ENCODE data around the gene GRHL1. TPM values are rescaled to one million over a fixed set of nuclear protein-coding genes. Genes with fewer than 3 reads are reported as not detected.

GRHL1 gene
- total RNA-seq, 1 donor = 0.36 TPM

- H4K20me1 ChIP-seq (ENCODE audit: insufficient read depth, low read length) = no peaks in the 10 kb centered on the region
- DNase-seq (ENCODE audit: insufficient read length, low spot score, missing footprints) = no peak
- no peak for TF ChIP-seq CTCF (IDR thresholded peaks at IDR 0.05; ENCODE audit: extremely low read depth, low read depth, low read length)
- no peaks in the 10 kb centered on the region for H3K79me2 ChIP-seq (ENCODE audit: insufficient read depth, low read length)
- no peak overlapping the region for H3K4me2 ChIP-seq (ENCODE audit: insufficient read depth, low read length)
- peaks cover 5% of the 10 kb centered on the region for H3K4me1 ChIP-seq (ENCODE audit: insufficient read depth, low read length)
- no peak overlapping the region for H3K27ac ChIP-seq (ENCODE audit: low read depth, low read length)
- H3K27me3 ChIP-seq (ENCODE audit: insufficient read depth, low read length) = no peaks in the 10 kb centered on the region
- H2AFZ ChIP-seq (ENCODE audit: low read length) = no peak overlapping the region
- H3K4me3 ChIP-seq (ENCODE audit: insufficient read depth, low read length) = no peak overlapping the region
- H3K9me3 ChIP-seq (ENCODE audit: low read depth, low read length) = no peaks in the 10 kb centered on the region
- no peaks in the 10 kb centered on the region for H3K36me3 ChIP-seq (ENCODE audit: insufficient read depth, low read length)
Observed at GRCh38 chr2:9997936-9998335, 46.4 kb downstream of the GRHL1 start.

- no peak overlapping the region for H3K27ac ChIP-seq (ENCODE audit: low read depth, low read length)
- no peak overlapping the region for H2AFZ ChIP-seq (ENCODE audit: low read length)
- no peaks in the 10 kb centered on the region for H3K27me3 ChIP-seq (ENCODE audit: insufficient read depth, low read length)
- H3K4me1 ChIP-seq (ENCODE audit: insufficient read depth, low read length) = peaks cover 7% of the 10 kb centered on the region
- H4K20me1 ChIP-seq (ENCODE audit: insufficient read depth, low read length) = no peaks in the 10 kb centered on the region
- H3K4me2 ChIP-seq (ENCODE audit: insufficient read depth, low read length) = no peak overlapping the region
- H3K79me2 ChIP-seq (ENCODE audit: insufficient read depth, low read length) = no peaks in the 10 kb centered on the region
- no peak overlapping the region for H3K4me3 ChIP-seq (ENCODE audit: insufficient read depth, low read length)
- TF ChIP-seq CTCF (IDR thresholded peaks at IDR 0.05; ENCODE audit: extremely low read depth, low read depth, low read length) = no peak
- H3K36me3 ChIP-seq (ENCODE audit: insufficient read depth, low read length) = no peaks in the 10 kb centered on the region
- no peaks in the 10 kb centered on the region for H3K9me3 ChIP-seq (ENCODE audit: low read depth, low read length)
- DNase-seq (ENCODE audit: insufficient read length, low spot score, missing footprints) = peak; percentile 49
Observed at GRCh38 chr2:9998916-9999654, 47.6 kb downstream of the GRHL1 start.

GRCh38 chr2:9999693-10000092 is 48.2 kb downstream of the GRHL1 start:
- peak; percentile 31 for DNase-seq (ENCODE audit: insufficient read length, low spot score, missing footprints)
- Histone ChIP-seq H3K27ac (ENCODE audit: low read depth, low read length) (no peak overlapping the region), H3K27me3 (ENCODE audit: insufficient read depth, low read length) (no peaks in the 10 kb centered on the region), H3K36me3 (ENCODE audit: insufficient read depth, low read length) (no peaks in the 10 kb centered on the region), H3K9me3 (ENCODE audit: low read depth, low read length) (no peaks in the 10 kb centered on the region), H3K4me3 (ENCODE audit: insufficient read depth, low read length) (no peak overlapping the region), H3K4me2 (ENCODE audit: insufficient read depth, low read length) (no peak overlapping the region), H3K4me1 (ENCODE audit: insufficient read depth, low read length) (peaks cover 7% of the 10 kb centered on the region), H4K20me1 (ENCODE audit: insufficient read depth, low read length) (no peaks in the 10 kb centered on the region), H2AFZ (ENCODE audit: low read length) (no peak overlapping the region), H3K79me2 (ENCODE audit: insufficient read depth, low read length) (no peaks in the 10 kb centered on the region)
- no peak for TF ChIP-seq CTCF (IDR thresholded peaks at IDR 0.05; ENCODE audit: extremely low read depth, low read depth, low read length)

- Histone ChIP-seq H3K9me3 (ENCODE audit: low read depth, low read length) (no peaks in the 10 kb centered on the region), H3K27me3 (ENCODE audit: insufficient read depth, low read length) (no peaks in the 10 kb centered on the region), H4K20me1 (ENCODE audit: insufficient read depth, low read length) (no peaks in the 10 kb centered on the region), H3K4me3 (ENCODE audit: insufficient read depth, low read length) (no peak overlapping the region), H3K36me3 (ENCODE audit: insufficient read depth, low read length) (no peaks in the 10 kb centered on the region), H3K4me1 (ENCODE audit: insufficient read depth, low read length) (peaks cover 7% of the 10 kb centered on the region), H3K79me2 (ENCODE audit: insufficient read depth, low read length) (no peaks in the 10 kb centered on the region), H3K27ac (ENCODE audit: low read depth, low read length) (no peak overlapping the region), H2AFZ (ENCODE audit: low read length) (no peak overlapping the region), H3K4me2 (ENCODE audit: insufficient read depth, low read length) (no peak overlapping the region)
- peak; percentile 47 for DNase-seq (ENCODE audit: insufficient read length, low spot score, missing footprints)
- TF ChIP-seq CTCF (IDR thresholded peaks at IDR 0.05; ENCODE audit: extremely low read depth, low read depth, low read length) = no peak
Observed at GRCh38 chr2:10000541-10000940, 49.0 kb downstream of the GRHL1 start.

All from osteoblast (primary cell).